A673 (cell line): Measurements from ENCODE around the gene SPG11.

Experiments
- CTCF ChIP-seq: fragments of 300-800, 200-600 bp; sonication (generic); conservative IDR thresholded peaks from 2 replicates; pipeline ENCODE4 v1.5.1; 2017; ENCODE audit warnings: low read depth, mild to moderate bottlenecking, antibody characterized with exemption, low read length, moderate library complexity, mixed read lengths
- EZH2 ChIP-seq: fragments of 200-600 bp; sonication (generic); IDR thresholded peaks from 2 replicates; pipeline ENCODE4 v1.6.1; 2017; ENCODE audit warnings: borderline replicate concordance, low read depth, mild to moderate bottlenecking, mixed read lengths, antibody characterized with exemption, low read length; ENCODE audit not compliant: poor library complexity, severe bottlenecking

GRCh38 chr15:44537735-44538240 is 125.7 kb downstream of the SPG11 start:
- TF ChIP-seq CTCF: no peak
- no peak for TF ChIP-seq EZH2
